Prostate gland (tissue), 2 donors: ENCODE results near the gene ZBTB25.

ENCODE experiments used
- POLR2A ChIP-seq: fragments of 450-650 bp; IDR thresholded peaks from one replicate; pipeline ENCODE4 v1.6.1; 2016; ENCODE audit warnings: antibody characterized with exemption, mild to moderate bottlenecking
- TF ChIP-seq, protein P1 (sequence below), 4 experiments: fragments of 200-600 bp in 2 of 4; fragments of 450-650 bp in 2 of 4; sonication (generic) in 2 of 4; IDR thresholded peaks; 1 replicate in 3 of 4; 2 replicates in 1 of 4; pipeline ENCODE4 v1.5.1; 2016 to 2019; ENCODE audit warnings: antibody characterized with exemption in 4 of 4, mild to moderate bottlenecking in 2 of 4, moderate library complexity in 2 of 4

DNA sequence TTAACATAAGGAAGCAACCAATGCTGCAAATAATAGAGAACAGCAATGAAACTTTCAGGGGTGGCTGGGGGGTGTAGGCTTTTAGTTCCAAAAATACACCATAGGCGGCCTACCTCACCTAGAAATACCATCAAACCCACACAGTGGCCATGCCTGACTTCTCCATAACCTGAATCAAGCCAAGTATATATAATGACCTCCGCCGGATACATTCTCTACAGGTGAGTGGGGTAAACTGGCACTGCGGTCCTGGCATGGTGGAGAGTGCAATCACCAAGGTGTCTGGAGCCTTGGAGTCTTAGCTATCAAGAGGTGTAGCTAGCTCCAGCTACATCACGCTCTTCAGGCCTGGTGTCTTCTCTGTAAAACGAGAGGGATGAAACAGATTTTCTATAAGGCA lies 1.2 kb downstream of the ZBTB25 start:
- TF ChIP-seq, protein P1, sequence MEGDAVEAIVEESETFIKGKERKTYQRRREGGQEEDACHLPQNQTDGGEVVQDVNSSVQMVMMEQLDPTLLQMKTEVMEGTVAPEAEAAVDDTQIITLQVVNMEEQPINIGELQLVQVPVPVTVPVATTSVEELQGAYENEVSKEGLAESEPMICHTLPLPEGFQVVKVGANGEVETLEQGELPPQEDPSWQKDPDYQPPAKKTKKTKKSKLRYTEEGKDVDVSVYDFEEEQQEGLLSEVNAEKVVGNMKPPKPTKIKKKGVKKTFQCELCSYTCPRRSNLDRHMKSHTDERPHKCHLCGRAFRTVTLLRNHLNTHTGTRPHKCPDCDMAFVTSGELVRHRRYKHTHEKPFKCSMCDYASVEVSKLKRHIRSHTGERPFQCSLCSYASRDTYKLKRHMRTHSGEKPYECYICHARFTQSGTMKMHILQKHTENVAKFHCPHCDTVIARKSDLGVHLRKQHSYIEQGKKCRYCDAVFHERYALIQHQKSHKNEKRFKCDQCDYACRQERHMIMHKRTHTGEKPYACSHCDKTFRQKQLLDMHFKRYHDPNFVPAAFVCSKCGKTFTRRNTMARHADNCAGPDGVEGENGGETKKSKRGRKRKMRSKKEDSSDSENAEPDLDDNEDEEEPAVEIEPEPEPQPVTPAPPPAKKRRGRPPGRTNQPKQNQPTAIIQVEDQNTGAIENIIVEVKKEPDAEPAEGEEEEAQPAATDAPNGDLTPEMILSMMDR (IDR thresholded peaks at IDR 0.05): no peak
- no peak for TF ChIP-seq POLR2A
